NAMALWA (cell line): ENCODE data around the gene DYNC1LI2.
"Not testable (repeated sequence)": the region's sequence is repeated elsewhere in the genome, so short reads cannot be mapped to it uniquely, and the experiment has no call there.

Experiments used
- DNase-seq: peaks from one replicate; pipeline ENCODE4 v3.0.0-alpha.2; 2015; ENCODE audit warnings: low spot score

The DYNC1LI2 gene

DNA sequence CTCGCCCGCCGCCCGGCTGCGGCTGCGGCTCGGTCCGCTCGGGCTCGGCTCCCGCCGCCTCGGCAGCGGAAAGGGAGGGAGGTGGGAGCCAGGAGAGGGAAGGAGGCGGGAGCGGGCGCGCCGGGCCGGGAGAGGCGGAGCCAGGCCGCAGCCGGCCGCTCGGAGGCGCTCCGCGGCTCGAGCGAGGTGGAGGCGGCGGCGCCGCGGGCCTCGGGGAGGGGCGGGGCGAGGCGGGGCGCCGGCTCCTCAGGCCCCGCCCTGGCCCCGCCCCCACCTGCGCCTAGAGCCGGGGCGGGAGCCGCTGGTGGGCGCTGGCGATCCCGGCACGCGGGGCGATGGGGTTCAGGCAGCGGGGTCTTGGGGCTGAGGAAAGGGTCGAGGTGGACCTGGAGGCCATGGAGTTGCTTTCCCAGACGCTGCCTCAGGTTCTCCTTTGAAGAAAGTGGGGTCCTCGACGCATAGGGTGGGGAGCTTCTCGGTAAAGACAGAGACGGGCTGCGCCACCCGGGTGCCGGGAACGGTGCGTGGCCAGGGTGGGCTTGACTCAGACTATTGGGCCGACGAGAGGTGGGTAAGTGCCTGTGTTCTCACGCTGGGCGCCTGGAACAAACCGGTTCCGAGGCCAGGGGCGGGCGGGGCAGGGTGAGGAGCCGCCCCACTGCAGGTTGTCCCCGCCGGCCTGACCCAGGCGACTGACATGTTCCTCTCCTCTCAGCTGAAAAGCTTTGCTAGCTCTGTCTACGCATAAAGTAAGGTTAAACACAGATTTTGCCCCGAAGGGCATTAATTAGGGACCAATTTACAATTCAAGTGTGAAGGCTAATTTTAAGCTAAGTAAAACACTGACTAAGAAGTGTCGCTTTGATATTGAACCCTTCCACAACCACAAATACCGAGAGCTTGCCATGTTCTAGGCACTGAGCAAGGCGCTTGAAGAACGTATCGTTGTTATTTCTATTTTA lies 54.5 kb downstream of the DYNC1LI2 start, which contains the start of gene CMTM4:
CMTM4 (minus strand) TSS at position 75 of the 962 bp plus-strand sequence. CDS start 218 bp downstream, outside the sequence.
- peak; percentile 75 for DNase-seq

DNA sequence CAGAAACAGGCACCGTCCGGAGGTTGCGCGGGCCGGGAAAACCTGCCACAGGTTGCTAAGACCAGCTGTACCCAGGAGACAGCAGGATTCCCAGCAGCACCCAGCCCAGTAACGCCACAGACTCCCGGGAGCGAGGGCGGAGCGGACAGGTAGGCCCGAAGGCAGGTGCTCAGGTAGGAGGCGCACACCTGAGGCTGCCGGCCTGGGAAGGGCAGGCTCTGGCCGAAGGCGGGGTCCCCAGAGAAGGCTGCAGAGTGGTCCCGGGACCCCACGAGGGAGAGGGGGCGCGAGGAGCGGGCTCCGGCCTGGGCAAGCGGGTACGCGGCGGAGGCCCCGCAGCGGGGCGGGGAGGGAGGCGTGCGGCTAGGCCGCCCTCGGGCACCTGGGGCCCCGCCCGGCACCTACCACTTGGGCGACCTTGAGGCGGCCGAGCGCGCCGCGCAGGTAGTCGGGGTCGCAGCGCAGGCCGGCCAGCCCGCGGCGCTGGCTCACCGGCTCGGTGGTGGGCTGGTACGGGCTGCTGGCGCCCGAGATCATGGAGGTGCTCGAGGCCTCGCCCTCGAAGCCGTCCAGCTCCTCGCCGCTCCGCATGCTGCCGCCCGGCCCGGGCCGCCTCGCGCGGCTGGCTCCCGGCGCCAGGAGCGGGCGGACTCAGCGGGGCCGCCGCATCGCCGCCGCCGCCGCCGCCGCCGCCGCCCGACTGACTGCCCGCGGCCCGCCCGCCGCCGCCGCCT lies 55.3 kb downstream of the DYNC1LI2 start:
- DNase-seq, result no peak

DNA sequence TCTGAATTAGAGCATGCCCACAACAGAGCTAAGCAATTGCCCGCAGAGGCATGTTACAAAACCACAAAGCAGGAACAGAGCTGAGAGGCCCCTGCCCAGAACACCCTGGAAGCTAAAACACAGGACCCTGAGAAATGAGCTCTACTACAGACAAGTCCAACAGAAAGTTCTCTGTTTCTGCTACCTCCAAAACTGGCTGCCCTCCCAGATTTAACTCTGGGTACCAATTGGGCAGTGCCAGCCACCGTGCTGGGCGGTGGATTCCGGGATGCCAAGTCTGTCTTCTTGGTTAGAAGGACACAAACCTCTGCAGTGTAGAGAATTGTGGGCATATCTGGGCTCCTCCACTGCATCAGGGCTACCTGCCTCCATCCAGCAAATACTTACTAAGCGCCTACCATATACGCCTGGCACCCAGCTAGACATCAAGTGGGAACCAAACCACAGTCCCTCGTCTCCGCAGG lies 55.9 kb downstream of the DYNC1LI2 start:
- no peak for DNase-seq

DNA sequence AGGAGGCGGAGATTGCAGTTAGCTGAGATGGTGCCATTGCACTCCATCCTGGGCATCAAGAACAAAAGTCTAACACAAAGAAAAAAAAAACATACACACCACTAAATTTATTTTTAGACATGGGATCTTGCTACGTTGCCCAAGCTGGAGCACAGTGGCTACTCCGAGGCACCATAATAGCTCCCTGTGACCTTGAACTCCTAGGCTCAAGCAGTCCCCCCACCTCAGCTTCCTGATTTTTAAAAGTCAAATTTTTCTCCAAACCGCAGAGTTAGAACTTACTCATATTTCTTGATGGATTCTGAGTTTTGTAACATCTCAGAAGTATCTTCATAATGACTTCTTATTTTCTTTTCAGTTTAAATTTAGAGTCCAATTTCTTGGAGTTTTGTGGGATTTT lies 58.3 kb downstream of the DYNC1LI2 start:
- no peak for DNase-seq

DNA sequence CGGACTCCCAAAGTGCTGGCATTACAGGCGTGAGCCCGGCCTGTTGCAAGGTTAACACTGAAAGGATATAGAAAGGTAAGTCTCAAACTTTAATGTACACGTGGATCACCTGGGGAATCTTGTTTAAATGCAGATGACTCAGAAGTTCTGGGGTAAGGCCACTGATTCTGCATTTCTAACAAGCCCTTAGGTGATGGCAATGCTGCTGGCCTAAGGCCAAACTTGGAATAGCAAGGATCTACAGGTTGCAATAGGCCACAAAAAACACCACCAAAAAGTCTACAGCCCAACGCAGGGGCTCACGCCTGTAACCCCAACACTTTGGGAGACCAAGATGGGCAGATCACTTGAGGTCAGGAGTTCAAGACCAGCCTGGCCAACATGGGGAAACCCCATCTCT lies 59.1 kb downstream of the DYNC1LI2 start:
- no peak for DNase-seq

DNA sequence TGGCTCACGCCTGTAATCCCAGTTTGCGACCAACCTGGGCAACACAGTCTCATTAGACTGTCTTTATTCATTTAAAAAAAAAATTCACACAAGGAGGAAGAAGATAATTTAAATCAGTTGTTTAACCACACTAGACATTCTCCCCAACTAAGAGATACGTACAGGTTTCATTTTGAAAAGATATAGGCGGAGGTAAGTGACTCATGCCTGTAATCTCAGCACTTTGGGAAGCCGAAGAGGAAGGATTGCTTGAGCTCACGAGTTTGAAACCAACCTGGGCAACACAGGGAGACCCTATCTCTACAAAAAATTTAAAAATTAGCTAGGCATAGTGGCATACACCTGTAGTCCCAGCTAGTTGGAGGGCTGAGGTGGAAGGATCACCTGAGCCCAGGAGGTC lies 60.2 kb downstream of the DYNC1LI2 start:
- DNase-seq, result no peak

DNA sequence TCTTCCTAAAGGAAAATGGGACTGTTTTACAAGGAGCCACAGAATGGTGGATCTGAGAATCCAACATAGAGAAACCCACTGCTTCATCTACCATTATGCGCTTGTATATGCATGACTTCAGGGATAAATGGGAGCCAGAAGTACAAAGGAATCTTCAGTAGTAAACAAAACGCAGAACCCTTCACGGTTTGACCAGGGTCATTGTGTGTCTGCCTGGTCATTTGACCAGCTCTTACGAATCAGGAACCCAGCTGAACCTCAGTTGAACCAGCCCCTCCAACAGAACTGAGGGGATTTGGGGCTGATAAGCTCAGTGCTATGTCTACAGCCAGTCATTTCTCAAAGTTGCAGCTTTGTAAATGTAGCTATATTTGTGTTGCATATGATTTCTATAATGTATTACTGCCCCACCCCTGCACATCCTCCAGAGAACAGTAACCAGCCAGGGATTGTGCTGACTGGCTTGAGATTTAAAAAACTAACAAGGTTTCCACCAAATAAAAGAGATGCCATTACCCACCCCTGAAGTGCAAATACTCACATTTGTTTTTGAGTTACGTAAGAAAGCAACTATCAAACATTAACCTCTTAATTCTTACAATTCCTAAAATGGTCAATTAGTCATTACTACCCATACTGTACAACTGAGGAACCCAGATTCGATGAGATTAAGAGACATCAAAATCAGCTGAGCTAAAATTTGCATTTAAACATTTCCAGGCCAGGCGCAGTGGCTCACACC lies 61.1 kb downstream of the DYNC1LI2 start:
- no peak for DNase-seq

DNA sequence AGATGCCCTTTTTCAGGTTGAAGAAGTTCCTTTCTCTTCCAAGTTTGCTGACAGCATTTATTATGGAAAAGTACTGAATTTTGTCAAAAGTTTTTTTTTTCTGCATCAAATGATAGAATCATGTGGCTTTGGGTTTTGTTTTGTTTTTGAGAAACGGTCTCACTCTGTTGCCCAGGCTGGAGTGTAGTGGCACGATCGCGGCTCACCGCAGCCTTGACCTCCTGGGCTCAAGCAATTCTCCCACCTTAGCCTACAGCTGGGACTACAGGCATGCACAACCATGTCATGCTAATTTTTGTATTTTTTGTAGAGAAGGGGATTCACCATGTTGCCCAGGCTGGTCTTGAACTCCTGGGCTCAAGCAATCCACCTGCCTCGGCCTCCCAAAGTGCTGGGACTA lies 62.1 kb downstream of the DYNC1LI2 start:
- DNase-seq, result no peak

DNA sequence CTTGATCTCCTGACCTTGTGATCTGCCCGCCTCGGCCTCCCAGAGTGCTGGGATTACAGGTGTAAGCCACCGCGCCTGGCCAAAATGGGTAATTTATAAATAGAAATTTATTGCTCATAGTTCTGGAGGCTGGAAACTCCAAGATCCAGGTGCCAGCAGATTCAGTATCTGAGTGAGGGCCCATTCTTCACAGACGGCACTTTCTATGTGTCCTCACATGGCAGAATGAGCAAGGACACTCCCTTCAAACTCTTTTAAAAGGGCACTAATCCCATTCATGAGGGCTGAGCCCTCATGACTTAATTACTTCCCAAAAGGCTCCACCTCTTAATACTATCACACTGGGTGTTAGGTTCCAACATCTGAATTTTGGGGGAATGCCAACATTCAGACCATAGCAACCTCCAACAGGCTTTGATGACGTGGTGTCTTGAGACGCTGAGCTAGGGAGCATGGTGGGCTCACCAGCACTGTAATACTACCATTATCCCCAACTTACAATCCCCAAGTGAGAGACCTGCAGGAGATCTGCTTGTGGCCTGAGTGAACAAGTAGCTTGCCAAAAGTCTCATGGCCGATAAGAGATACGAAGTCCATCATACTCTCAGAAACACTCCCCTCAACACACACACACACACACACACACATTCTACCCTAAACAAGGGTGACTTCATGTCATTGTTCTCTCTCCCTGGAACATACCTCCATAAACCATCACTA lies 63.3 kb downstream of the DYNC1LI2 start:
- DNase-seq, result no peak

DNA sequence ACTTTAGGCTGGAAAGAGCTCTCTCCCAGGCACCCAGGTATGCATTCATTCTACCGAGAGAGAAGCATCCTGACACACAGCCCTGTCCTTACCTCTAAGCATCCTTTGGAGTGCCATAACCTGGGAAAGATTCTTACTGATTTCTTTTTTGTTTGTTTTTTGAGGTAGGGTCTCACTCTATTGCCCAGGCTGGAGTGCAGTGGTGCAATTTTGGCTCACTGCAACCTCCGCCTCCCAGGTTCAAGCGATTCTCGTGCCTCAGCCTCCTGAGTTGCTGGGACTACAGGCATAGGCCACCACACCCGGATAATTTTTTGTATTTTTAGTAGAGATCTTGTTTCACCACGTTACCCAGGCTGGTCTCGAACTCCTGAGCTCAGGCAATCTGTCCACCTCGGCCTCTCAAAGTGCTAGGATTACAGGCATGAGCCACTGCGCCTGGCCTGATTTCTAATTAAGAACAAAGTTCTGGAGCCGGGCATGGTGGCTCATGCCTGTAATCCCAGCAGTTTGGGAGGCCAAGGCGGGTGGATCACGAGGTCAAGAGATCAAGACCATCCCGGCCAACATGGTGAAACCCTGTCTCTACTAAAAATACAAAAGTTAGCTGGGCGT lies 65.8 kb downstream of the DYNC1LI2 start:
- not testable (repeated sequence) for DNase-seq

DNA sequence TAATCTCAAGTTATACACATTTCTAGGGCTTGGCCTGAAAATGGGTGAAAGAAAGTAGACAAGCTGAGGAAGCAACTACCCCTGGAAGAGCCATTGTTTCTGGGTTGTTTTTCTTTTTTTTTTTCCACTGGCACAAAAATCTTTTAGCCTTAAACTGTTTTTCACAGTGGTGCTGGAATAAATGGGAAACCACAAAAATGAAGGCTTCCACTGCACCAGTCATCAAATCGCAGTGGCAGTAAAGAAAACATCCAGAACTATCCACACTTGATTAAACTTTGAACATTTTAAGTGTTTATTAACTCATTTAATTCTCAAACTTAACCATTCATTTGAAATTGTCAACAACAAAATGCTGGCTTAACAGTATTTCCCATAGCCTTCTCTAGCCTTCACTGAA lies 69.1 kb downstream of the DYNC1LI2 start:
- DNase-seq, result no peak

DNA sequence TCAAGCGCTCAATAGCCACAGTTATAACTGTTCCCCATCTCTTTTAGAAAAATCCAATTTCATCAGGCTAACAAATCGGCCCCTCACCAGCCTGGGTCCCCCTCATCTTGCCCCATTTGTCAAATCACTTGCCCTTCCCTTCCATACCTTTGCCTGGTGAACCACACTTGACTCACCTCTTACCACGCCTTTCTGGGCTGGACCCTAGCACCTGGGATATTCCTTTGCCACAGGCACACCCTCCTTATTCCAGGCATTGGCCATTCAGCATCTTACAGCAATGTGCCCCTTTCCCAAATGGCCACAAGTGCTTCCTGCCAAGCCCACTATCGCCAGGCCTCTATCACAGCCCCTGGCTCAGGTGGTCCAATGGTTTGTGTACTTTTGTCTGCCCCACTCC lies 69.7 kb downstream of the DYNC1LI2 start:
- no peak for DNase-seq

DNA sequence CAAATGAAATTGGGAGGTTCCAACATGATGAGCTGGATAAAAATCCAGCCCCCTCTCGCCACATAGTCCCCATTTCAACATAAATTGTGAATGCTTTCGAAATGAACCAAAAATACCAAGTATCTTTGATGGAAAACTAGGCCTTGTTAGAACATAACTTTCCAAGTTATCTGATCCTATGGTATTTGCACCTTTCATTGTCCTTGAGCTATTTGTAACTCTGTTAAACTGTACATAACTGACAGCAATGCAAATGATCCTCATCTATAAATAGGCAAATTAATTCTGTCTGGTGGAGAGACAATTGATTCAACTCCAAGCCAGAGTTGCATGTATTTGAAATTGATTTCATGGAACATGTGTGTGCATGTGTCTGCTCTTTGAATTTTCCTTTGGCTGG lies 73.1 kb downstream of the DYNC1LI2 start:
- no peak for DNase-seq

DNA sequence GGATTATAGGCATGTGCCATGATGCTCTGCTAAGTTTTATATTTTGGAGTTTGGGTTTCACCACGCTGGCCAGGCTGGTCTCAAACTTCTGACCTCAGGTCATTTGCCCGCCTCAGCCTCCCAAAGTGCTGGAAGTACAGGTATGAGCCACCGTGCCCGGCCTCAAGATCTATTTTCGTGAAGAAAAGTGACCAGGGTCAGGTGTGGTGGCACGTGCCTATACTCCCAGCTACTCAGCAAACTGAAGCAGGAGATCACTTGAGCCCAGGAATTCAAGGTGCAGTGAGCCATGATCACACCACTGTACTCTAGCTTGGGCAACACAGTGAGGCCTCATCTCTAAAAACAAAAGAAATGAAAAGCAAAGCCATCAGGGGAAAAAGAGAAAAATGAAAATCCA lies 73.6 kb downstream of the DYNC1LI2 start:
- no peak for DNase-seq

DNA sequence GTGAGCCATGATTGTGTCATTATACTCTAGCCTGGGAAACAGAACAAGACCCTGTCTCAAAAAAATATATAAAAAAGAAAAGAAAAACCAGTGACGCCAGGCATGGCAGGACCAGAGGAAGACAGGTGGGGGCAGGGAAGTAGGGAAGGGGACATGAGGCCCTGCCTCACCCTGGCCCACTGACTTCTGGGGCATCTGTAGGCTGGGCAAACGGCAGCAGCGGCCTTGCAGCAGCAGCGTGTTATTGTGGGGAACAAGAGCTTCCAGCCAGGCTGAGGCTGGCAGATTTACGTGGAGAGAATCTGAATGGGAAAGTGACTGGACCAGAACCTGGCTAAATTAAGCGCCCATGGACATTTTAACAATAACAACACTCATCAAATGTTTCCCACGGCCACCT lies 74.2 kb downstream of the DYNC1LI2 start:
- DNase-seq, result no peak

DNA sequence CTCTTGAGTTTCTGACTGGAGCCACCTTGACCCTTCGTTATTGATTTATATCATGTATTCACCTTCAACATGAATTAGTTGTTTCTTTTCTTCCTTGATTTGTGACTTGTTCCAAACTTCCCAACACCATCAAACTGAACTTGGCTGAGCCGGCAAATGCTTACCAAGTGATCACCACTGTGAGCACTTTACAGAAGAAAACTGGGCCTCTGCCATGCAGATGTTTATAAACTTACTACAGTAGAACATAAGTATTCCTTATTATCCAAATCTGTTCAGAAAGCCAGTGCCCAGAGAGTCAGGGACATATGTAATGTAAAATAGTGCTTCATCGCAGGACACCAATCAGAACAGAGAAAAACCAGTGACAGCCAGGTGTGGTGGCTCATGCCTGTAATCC lies 74.8 kb downstream of the DYNC1LI2 start:
- DNase-seq, result no peak

DNA sequence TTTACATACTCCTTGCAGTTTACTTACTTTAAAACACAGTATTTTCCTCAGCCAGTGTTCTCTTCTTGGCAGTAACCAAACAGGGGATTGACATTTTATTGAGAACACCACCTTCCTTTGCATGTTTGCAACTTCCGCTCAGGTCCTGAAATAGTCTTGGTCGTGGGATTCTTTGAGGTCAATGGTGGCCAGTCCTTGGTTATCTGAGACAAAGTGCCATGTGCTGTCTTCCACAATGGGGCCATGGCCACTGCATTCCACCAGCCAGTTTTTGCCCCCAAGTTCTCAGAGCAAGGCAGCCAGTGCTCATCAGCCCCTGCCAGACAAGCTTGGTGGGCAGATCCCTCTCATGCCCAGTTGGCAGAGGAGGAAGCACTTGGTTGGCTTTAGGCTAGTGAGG lies 77.7 kb downstream of the DYNC1LI2 start:
- DNase-seq, result no peak
